Measurements from ENCODE around the gene PTGER2.

GRCh38 chr14:52272375-52272774 lies 41.7 kb upstream of the PTGER2 start:
- no peak for TF ChIP-seq REST (IDR thresholded peaks at IDR 0.05; ENCODE audit: low read depth)
- TF ChIP-seq YY1 (IDR thresholded peaks at IDR 0.05; ENCODE audit: low read depth): no peak
- no peak for TF ChIP-seq CREB1 (IDR thresholded peaks at IDR 0.05; ENCODE audit: low read depth)
- no peak for TF ChIP-seq TAF1 (IDR thresholded peaks at IDR 0.05; ENCODE audit: low read depth)
- TF ChIP-seq CEBPB (IDR thresholded peaks at IDR 0.05): no peak
- peak; percentile 47 for TF ChIP-seq RAD21 (IDR thresholded peaks at IDR 0.05; ENCODE audit: low read depth)
- TF ChIP-seq EP300 (IDR thresholded peaks at IDR 0.05; ENCODE audit: borderline replicate concordance): no peak
- TF ChIP-seq ZBTB7A (IDR thresholded peaks at IDR 0.05; ENCODE audit: low read depth): no peak
- TF ChIP-seq TCF12 (IDR thresholded peaks at IDR 0.05; ENCODE audit: low read depth): no peak
- TF ChIP-seq TEAD4 (IDR thresholded peaks at IDR 0.05): no peak
- TF ChIP-seq FOXM1 (IDR thresholded peaks at IDR 0.05; ENCODE audit: borderline replicate concordance, low read depth): no peak
- no peak for TF ChIP-seq USF1 (IDR thresholded peaks at IDR 0.05)

Data from Ishikawa (cell line).